AG08395 (cell line): ENCODE measurements around the gene RUBCN.
"Not testable (repeated sequence)": the region's sequence is repeated elsewhere in the genome, so short reads cannot be mapped to it uniquely, and the experiment has no call there.

Source experiments
- DNase-seq: peaks from one replicate; pipeline ENCODE4 v3.0.0; 2012; ENCODE audit warnings: mixed read lengths, low spot score

The RUBCN gene

GRCh38 chr3:197657541-197658292 is 79.0 kb downstream of the RUBCN start:
- not testable (repeated sequence) for DNase-seq

DNA sequence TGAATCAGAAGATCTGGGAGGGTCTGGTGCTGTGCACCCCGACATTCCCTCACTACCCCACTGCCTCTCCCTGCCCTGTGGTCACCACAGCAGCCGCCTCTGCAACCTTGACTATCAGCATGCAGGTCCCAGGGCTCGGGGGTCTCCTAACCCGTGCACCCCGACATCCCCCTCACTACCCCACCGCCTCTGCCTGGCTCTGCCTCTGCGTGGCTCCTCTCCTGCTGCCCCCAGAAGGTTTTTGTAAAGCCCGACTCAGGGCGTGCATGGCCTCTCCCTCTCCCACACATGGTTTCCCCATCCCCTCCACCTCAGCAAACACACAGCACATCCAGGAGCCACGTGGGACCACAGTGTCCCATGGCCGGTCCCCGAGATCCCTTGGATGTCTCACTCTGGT is 79.7 kb downstream of the RUBCN start:
- DNase-seq, result not testable (repeated sequence)

DNA sequence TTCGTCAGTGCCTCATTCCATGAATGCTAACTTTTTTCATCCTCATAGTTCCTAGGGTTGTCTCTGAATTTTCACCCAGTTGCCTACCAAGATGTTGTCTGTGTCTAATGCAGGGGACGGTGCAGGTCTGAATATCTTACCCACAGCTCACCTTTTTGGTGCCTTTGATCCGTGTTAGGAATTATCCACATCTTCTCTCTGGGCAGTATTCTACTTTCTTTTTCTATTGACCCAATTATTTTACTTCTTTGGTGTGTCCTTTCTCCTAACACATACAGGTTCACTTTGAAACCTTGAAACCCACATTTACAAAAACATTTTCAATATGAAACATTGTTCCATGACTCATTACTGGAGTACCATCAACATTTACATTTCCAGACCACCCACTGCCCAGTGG is 80.6 kb downstream of the RUBCN start:
- not testable (repeated sequence) for DNase-seq

GRCh38 chr3:197654998-197655330 is 81.7 kb downstream of the RUBCN start:
- DNase-seq, result not testable (repeated sequence)

- not testable (repeated sequence) for DNase-seq
These were observed 82.4 kb downstream of the RUBCN start for GRCh38 chr3:197654090-197654997.

- DNase-seq, result not testable (repeated sequence)
These were observed 83.8 kb downstream of the RUBCN start for GRCh38 chr3:197652860-197653259.

- DNase-seq, result not testable (repeated sequence)
These were observed 89.1 kb downstream of the RUBCN start for GRCh38 chr3:197647649-197648048.

- not testable (repeated sequence) for DNase-seq
These were observed 89.5 kb downstream of the RUBCN start for GRCh38 chr3:197647191-197647590.

GRCh38 chr3:197646294-197646693 is 90.4 kb downstream of the RUBCN start:
- not testable (repeated sequence) for DNase-seq

DNA sequence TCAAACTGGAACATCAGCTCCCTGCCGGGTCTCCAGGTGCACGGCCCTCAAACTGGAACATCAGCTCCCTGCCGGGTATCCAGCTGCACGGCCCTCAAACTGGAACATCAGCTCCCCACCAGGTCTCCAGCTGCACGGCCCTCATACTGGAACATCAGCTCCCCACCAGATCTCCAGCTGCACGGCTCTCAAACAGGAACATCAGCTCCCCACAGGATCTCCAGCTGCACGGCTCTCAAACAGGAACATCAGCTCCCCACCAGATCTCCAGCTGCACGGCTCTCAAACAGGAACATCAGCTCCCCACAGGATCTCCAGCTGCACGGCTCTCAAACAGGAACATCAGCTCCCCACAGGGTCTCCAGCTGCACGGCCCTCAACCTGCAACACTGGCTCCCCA is 99.1 kb downstream of the RUBCN start:
- DNase-seq, result not testable (repeated sequence)

GRCh38 chr3:197631989-197632388 is 104.7 kb downstream of the RUBCN start:
- not testable (repeated sequence) for DNase-seq

GRCh38 chr3:197630766-197631165 is 105.9 kb downstream of the RUBCN start:
- not testable (repeated sequence) for DNase-seq

- not testable (repeated sequence) for DNase-seq
These were observed 107.4 kb downstream of the RUBCN start for GRCh38 chr3:197629286-197629685.

GRCh38 chr3:197627772-197628523 is 108.8 kb downstream of the RUBCN start:
- peak; percentile 44 for DNase-seq

GRCh38 chr3:197627158-197627771 is 109.4 kb downstream of the RUBCN start:
- not testable (repeated sequence) for DNase-seq

- DNase-seq, result not testable (repeated sequence)
These were observed 110.1 kb downstream of the RUBCN start for GRCh38 chr3:197626404-197627157.

- DNase-seq, result not testable (repeated sequence)
These were observed 115.2 kb downstream of the RUBCN start for GRCh38 chr3:197621478-197621877.
